GM15510 (cell line): ENCODE data around the gene BLMH.

ENCODE experiments used
- POLR2A ChIP-seq: IDR thresholded peaks from 3 replicates; pipeline ENCODE4 v1.6.1; 2011; ENCODE audit warnings: borderline replicate concordance; ENCODE audit not compliant: insufficient read length; ENCODE audit errors: extremely low read depth

Gene BLMH

DNA sequence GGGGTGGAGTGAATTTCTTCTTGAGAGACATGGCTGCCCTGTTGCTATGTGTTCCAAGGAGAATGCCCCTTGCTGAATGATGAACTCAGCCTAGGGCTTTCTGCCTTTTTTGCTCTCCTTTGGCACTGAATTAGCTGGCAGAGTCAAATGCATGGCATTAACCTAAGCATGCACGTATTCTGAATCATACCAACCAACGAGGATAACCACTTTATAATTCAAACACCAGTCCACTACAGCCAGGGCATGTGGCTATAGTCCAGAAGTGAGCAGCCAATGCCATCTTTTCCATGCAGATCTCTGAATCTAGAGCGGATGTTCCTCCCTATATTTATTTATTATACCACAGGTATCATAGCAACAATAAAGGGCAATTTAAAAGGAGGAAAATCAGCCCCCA lies 26.4 kb upstream of the BLMH start:
- no peak for TF ChIP-seq POLR2A

- no peak for TF ChIP-seq POLR2A
Measured at GRCh38 chr17:30316736-30317135, 25.0 kb upstream of the BLMH start.

DNA sequence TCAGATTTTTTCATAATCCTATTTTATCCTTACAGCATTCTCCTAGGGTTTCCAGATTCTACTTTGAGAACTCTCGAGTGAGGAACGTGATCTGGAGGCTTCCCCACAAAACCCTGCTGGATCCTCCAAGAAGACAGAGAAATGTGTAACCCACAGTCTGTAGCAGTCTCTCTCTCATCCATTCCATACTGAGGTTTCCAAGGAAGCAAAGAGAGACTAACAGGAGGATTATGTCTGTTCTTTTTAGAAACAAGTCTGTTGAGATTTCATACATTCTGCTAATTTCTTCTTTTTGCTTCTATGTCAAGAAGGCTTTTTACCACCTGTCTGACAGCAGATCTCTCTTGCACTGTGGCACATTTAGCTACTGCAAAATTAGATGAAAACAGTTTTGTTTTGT lies 23.4 kb upstream of the BLMH start:
- TF ChIP-seq POLR2A = no peak

DNA sequence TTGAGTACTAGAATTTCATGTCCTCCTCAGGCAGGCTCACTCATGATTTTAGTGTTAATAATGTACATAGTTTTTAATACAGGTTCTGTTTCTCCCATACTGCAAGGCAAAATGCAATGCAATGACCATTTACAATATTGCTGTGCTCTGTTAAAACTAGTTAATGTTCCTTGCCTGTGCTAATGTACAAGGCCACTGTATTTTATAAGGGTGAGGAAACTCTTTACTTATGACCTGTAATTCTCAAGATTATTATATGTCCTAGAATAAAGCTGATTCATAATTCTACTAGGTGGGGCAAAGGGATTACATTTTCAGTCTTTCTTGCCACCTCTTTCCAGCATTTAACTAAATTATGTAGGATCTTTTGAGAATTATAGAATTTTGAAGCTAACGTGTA lies 22.7 kb upstream of the BLMH start:
- no peak for TF ChIP-seq POLR2A

GRCh38 chr17:30312226-30312625 lies 20.5 kb upstream of the BLMH start:
- no peak for TF ChIP-seq POLR2A

GRCh38 chr17:30310562-30310961 lies 18.8 kb upstream of the BLMH start:
- no peak for TF ChIP-seq POLR2A

GRCh38 chr17:30309591-30309990 lies 17.8 kb upstream of the BLMH start:
- no peak for TF ChIP-seq POLR2A

DNA sequence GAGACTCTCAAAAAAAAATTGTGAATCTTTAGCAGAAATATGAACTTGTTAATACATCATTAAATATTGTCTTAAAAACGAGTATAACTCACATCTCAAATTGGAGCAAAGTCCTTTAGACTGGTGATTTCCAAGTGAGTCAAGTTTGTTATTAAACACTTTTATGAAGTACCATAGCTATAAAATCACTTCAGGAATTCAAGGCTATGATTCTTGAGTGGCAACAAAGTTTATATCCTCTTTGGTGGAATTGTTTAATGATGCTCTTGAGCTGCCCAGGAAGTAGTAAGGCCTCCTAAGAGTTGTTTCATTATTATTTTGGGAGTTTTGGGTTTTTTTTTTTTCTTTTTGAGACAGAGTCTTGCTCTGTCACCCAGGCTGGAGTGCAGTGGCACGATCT lies 16.7 kb upstream of the BLMH start:
- TF ChIP-seq POLR2A = no peak

DNA sequence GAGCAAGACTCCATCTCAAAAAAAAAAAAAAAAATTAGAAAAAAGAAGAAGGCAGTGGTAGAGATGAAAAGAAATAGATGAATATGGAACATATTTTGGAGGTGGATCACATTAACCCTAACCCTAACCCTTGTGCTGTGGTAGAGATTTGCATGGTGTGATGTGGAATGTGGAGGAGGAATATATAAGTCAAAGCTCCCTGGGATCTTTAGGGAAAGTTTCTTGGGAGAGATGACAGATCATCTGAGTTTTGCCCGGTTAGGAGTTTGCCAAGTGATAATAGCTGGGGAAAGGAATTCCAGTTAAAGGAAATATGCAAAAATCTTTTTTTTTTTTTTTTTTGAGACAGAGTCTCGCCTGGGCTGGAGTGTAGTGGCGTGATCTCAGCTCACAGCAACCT lies 13.0 kb upstream of the BLMH start:
- TF ChIP-seq POLR2A = no peak

GRCh38 chr17:30302241-30302640 lies 10.5 kb upstream of the BLMH start:
- no peak for TF ChIP-seq POLR2A

GRCh38 chr17:30300818-30301217 lies 9.1 kb upstream of the BLMH start:
- no peak for TF ChIP-seq POLR2A

DNA sequence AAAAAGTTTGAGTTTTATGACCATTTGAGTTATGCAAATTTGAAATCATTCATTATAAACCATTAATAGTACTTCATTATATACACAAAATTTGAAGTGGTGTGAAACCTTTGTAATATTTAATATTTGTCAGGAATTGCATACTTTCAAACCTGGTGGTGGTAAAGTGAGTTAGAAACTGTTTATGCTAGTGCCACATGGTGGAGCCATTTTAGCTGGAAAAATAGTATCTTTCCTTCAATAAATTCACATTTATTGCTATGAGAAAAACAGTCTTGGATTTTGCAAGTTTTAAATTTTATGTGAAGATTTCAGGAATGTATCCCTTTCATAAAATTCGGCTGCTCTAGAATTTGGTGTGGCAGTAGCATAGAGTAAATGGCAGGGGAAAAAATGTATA lies 7.3 kb upstream of the BLMH start:
- TF ChIP-seq POLR2A = no peak

DNA sequence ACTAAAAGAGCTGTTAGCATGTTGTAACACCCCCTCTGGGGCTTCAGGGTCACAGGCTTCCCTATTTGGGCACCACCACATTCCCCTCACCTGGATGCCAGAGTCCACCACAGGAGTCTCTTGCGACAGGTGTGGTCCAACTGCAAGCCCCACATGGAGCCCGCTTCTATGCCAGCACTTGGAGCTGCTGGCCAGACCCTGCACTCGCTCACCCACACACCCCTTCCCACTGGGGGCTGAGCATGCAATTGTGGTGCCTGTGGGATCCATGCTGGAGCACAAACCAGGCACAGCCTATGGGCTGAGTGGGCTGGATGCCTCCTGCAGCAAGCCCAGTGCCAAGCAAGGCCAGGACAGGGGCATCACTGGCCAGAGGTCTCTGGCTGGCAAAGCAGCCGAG lies 6.0 kb upstream of the BLMH start:
- no peak for TF ChIP-seq POLR2A

DNA sequence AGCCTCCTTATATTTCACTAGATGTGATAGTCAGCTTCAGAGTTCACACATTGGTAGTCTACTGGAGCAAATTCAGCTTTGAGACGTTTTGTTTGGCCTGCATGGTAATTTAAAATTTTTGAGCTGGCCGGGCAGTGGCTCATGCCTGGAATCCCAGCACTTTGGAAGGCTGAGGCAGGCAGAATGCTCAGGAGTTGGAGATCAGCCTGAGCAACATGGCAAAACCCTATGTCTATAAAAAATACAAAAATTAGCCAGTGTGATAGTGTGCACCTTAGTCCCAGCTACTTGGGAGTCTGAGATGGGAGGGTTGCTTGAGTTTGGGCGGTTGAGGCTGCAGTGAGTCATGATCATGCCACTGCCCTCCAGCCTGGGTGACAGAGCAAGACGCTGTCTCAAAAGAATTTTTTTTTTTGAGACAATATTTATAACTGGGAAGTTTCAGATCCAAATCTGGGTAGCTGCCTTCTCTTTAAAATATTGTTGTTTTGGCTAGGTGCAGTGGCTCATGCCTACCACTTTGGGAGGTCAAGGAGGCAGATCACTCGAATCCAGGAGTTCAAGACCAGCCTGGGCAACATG lies 4.8 kb upstream of the BLMH start:
- no peak for TF ChIP-seq POLR2A

GRCh38 chr17:30292286-30292858 lies 628 bp upstream of the BLMH start:
- no peak for TF ChIP-seq POLR2A

- TF ChIP-seq POLR2A = peak; percentile 38
Measured at GRCh38 chr17:30290696-30291542, 825 bp downstream of the BLMH start.
